SH-SY5Y (cell line): ENCODE measurements around the gene RAN.

Source experiments
- GATA2 ChIP-seq: IDR thresholded peaks from 2 replicates; pipeline ENCODE4 v1.6.1; 2011; ENCODE audit warnings: mild to moderate bottlenecking, low read depth, low read length
- GATA3 ChIP-seq: IDR thresholded peaks from 2 replicates; pipeline ENCODE4 v1.6.1; 2011; ENCODE audit warnings: low read depth, mild to moderate bottlenecking, low read length, moderate library complexity

DNA sequence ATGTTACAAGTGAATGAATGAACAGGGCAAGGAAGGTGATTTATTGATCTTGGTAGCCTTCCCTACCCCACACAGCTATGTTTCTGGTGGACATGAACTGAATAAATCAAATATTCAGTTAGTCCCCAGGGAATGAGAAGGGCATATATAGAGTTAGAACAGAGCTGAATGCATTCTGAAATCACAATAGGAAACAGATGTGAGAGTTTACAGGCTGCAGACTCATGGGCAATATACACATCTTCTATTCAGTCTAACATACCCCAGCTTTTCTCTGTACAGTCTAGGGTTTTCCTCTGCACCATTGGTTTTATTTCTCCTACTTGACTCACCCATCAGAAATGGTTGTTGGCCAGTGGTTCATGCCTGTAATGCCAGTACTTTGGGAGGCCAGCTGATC lies 25.5 kb upstream of the RAN start:
- no peak for TF ChIP-seq GATA2
- TF ChIP-seq GATA3: no peak
